ENCODE results near the gene KRT7. TPM values are rescaled to one million over a fixed set of nuclear protein-coding genes. Genes with fewer than 3 reads are reported as not detected.

KRT7 gene
- total RNA-seq, 2 experiments from 2014 or later = not detected

DNA sequence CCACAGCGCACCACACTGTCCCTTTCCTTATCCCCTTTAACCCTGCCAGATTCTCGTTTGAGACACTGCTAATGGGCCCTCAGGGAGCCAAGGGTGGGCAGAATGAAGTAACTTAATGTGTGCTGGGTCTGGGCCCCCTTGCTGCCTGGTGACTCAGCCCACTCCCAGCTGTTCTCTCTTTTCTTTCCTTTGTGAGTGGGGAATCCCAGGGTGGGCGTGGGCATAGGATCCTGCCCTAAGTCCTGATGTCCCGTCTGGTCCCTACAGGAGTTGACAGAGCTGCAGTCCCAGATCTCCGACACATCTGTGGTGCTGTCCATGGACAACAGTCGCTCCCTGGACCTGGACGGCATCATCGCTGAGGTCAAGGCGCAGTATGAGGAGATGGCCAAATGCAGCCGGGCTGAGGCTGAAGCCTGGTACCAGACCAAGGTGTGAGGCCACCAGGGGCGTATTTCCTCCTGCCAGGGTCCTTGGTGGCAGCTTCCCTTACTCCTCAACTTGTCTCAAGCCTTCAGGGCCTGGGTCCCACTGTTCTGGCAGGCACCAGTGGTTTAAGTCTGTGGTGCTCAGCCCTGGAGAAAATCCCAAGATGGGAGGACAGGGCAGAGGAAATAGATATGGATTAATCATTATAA is 8.3 kb downstream of the KRT7 start:
- intact Hi-C loops (cut with micrococcal nuclease; ENCODE audit: unreplicated experiment) = no loop called here
- Histone ChIP-seq H3K4me2 (ENCODE audit: low read length) (no peak overlapping the region), H3K79me2 (ENCODE audit: insufficient read depth, low read depth, low read length) (no peaks in the 10 kb centered on the region), H3K4me1 (ENCODE audit: insufficient read depth, low read length, poor library complexity, severe bottlenecking) (no peaks in the 10 kb centered on the region), H3K36me3 (ENCODE audit: insufficient read depth, low read length) (no peaks in the 10 kb centered on the region), H3K27ac (ENCODE audit: low read depth, low read length, poor library complexity, severe bottlenecking) (no peak overlapping the region), H3K9me2 (ENCODE audit: insufficient read depth, low read length) (no peaks in the 10 kb centered on the region), H3K9me3 (ENCODE audit: low read length) (no peaks in the 10 kb centered on the region), H4K20me1 (ENCODE audit: insufficient read depth, low read length) (no peaks in the 10 kb centered on the region; the same call in 1 of the 2 replicates), H3K4me3 (ENCODE audit: low read depth, low read length, poor library complexity, severe bottlenecking) (no peak overlapping the region), H2AFZ (ENCODE audit: low read length) (no peak overlapping the region)
- ChIA-PET CTCF (ENCODE audit: unreplicated experiment) (no interaction called here), POLR2A (no interaction called here)
- TF ChIP-seq EZH2phosphoT487 (IDR thresholded peaks at IDR 0.05; ENCODE audit: borderline replicate concordance, low read depth, low read length) = no peak
- TF ChIP-seq, protein P1, sequence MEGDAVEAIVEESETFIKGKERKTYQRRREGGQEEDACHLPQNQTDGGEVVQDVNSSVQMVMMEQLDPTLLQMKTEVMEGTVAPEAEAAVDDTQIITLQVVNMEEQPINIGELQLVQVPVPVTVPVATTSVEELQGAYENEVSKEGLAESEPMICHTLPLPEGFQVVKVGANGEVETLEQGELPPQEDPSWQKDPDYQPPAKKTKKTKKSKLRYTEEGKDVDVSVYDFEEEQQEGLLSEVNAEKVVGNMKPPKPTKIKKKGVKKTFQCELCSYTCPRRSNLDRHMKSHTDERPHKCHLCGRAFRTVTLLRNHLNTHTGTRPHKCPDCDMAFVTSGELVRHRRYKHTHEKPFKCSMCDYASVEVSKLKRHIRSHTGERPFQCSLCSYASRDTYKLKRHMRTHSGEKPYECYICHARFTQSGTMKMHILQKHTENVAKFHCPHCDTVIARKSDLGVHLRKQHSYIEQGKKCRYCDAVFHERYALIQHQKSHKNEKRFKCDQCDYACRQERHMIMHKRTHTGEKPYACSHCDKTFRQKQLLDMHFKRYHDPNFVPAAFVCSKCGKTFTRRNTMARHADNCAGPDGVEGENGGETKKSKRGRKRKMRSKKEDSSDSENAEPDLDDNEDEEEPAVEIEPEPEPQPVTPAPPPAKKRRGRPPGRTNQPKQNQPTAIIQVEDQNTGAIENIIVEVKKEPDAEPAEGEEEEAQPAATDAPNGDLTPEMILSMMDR (conservative IDR thresholded peaks at IDR 0.05; ENCODE audit: low read length) = no peak; the same call in 1 of the 2 replicates
- no peak for DNase-seq (ENCODE audit: low spot score)
- BruUV-seq (replicated peaks) = no TSS peak

DNA sequence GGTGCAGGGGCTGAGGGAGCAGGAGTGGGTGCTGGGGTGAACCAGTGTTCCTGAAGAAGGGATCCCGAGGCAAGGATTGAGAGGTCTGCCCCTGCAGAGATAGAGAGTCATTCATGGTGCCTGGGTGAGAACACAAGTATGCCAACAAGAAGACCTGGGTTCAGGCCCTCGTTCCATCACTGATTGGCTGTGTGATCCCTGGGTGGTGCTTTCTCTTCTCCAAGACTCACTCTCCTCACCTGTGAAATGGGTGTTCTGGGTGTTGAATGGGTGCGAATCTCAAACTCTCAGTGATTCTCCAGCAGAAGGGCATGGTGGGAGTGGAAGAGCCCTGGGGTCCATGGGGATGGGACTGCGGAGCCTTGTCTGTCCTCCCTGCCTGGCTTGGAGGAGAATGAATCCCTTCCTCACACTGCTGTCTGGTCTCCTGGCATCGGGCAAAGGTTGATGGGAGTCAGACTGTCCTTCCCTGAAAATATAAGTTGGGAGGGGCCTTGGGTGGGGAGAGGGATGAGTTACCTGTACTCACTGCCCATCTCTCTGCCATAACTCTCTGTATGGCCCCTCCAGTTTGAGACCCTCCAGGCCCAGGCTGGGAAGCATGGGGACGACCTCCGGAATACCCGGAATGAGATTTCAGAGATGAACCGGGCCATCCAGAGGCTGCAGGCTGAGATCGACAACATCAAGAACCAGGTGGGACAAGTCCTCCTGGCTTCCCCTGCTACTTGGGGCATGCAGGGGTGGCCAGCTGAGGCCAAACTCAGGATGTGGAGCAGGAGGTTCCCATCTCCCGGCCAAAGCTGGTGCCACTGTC is 9.6 kb downstream of the KRT7 start:
- ChIA-PET POLR2A (no interaction called here), CTCF (ENCODE audit: unreplicated experiment) (no interaction called here)

More for the DNA sequence above, 9.6 kb downstream of the KRT7 start:
- Histone ChIP-seq H3K4me3 (ENCODE audit: low read depth, low read length, poor library complexity, severe bottlenecking) (no peak overlapping the region), H3K4me1 (ENCODE audit: insufficient read depth, low read length, poor library complexity, severe bottlenecking) (no peaks in the 10 kb centered on the region), H3K79me2 (ENCODE audit: insufficient read depth, low read depth, low read length) (no peaks in the 10 kb centered on the region), H4K20me1 (ENCODE audit: insufficient read depth, low read length) (no peaks in the 10 kb centered on the region; the same call in 1 of the 2 replicates), H3K27ac (ENCODE audit: low read depth, low read length, poor library complexity, severe bottlenecking) (no peak overlapping the region), H3K9me3 (ENCODE audit: low read length) (no peaks in the 10 kb centered on the region), H3K4me2 (ENCODE audit: low read length) (no peak overlapping the region), H2AFZ (ENCODE audit: low read length) (no peak overlapping the region), H3K36me3 (ENCODE audit: insufficient read depth, low read length) (no peaks in the 10 kb centered on the region), H3K9me2 (ENCODE audit: insufficient read depth, low read length) (no peaks in the 10 kb centered on the region)
- TF ChIP-seq, protein P1 (conservative IDR thresholded peaks at IDR 0.05; ENCODE audit: low read length) = no peak
- TF ChIP-seq EZH2phosphoT487 (IDR thresholded peaks at IDR 0.05; ENCODE audit: borderline replicate concordance, low read depth, low read length) = no peak
- BruUV-seq (replicated peaks) = no TSS peak
- intact Hi-C loops (cut with micrococcal nuclease; ENCODE audit: unreplicated experiment) = no loop called here
- DNase-seq (ENCODE audit: low spot score) = no peak
